OCI-LY1 (cell line): ENCODE results near the gene AKT1.

Experiments used
- EZH2 ChIP-seq: fragments of 200-600 bp; sonication (generic), shearing (Covaris generic); IDR thresholded peaks from 2 replicates; pipeline ENCODE4 v1.8.0; 2017; ENCODE audit warnings: borderline replicate concordance, mixed run types, mild to moderate bottlenecking, antibody characterized with exemption, low read length, moderate library complexity, mixed read lengths
- TF ChIP-seq, protein P1 (sequence below): fragments of 200-600 bp; sonication (generic), shearing (Covaris generic); IDR thresholded peaks from 2 replicates; pipeline ENCODE4 v1.5.1; 2017; ENCODE audit warnings: mild to moderate bottlenecking, antibody characterized with exemption, low read length, moderate library complexity, mixed read lengths

- TF ChIP-seq, protein P1, sequence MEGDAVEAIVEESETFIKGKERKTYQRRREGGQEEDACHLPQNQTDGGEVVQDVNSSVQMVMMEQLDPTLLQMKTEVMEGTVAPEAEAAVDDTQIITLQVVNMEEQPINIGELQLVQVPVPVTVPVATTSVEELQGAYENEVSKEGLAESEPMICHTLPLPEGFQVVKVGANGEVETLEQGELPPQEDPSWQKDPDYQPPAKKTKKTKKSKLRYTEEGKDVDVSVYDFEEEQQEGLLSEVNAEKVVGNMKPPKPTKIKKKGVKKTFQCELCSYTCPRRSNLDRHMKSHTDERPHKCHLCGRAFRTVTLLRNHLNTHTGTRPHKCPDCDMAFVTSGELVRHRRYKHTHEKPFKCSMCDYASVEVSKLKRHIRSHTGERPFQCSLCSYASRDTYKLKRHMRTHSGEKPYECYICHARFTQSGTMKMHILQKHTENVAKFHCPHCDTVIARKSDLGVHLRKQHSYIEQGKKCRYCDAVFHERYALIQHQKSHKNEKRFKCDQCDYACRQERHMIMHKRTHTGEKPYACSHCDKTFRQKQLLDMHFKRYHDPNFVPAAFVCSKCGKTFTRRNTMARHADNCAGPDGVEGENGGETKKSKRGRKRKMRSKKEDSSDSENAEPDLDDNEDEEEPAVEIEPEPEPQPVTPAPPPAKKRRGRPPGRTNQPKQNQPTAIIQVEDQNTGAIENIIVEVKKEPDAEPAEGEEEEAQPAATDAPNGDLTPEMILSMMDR: no peak
- TF ChIP-seq EZH2: no peak
Measured at GRCh38 chr14:104752735-104753527, 42.6 kb downstream of the AKT1 start, which contains the start of gene SIVA1.
